Activated CD4-positive, CD25-positive, alpha-beta regulatory T cell treated with anti-CD3 and anti-CD28 coated beads, Interleukin-2, amount 50 U/mL, for 24 hours (primary cell): Measurements from ENCODE around the gene IRF3.

Experiments used
- ATAC-seq, 2 donors: fragments of 150-1000 bp; cut with Tn5 transposase; one replicate each; pipeline ENCODE4 v1.10.0; 2021; ENCODE audit warnings: mild to moderate bottlenecking in 1 of 2, moderate library complexity in 1 of 2

The IRF3 gene

DNA sequence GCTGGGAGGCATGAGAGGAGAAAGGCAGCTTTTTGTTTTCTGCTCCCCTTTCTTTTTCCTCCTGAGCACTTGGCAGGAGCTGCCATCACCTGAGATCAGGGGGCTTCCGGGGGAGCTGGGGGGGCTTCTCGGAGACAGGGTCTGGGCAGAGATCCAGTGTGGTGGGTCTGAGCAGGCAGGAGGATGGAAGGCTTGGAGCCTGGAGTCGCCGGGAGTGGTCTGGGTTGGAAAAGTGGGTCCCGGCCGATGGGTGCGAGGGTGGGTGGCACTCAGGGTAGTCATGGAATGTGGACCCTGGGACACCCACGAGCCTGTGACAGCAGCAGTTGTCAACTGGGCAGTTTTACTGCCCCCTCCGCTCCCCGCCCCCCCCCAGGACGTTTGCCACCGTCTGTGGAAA, 21.5 kb upstream of the IRF3 start:
- no peak for ATAC-seq

DNA sequence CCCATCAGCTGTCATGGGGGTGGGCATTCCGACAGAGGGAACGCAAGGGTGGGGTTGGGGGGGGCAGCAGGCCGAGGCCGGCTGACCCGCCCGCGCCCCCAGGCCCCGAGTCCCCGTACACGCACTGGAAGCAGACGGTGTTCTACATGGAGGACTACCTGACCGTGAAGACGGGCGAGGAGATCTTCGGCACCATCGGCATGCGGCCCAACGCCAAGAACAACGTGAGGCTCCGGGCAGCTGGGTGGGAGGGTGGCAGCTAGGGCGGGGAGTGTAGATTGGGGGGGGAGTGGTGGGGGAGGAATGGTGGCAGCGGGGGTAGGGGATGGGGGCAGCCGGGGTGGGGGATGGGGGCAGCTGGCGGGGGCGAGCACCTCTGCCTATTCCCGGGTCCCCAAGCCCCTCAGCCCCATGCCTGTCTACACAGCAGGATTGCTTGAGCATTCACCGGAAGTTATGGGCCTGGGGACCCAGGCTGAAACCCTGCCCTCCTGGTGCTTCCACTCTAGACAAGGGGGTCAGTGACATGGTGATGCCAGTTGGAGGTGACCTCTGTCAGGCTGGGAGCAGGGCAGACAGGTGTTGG, 20.9 kb upstream of the IRF3 start:
- no peak for ATAC-seq

DNA sequence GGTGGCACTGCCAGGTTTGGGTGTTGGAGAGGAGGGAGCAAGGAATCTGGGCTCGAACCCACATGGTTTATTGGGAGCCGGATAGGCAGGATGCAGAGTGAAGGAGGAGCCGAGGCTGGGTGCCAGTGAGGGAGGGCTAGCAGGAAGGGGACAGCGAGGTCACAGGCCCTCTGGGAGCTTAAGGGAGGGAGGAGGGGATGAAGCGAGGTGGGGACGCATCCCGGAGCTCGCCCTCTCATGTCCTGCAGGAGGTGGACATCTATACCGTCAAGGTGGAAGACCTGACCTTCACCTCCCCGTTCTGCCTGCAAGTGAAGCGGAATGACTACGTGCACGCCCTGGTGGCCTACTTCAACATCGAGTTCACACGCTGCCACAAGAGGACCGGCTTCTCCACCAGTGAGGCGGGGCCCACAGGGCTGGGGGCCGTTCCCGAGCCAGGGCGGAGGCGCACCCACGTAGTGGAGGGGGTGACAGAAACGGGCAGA, 20.2 kb upstream of the IRF3 start:
- no peak for ATAC-seq

DNA sequence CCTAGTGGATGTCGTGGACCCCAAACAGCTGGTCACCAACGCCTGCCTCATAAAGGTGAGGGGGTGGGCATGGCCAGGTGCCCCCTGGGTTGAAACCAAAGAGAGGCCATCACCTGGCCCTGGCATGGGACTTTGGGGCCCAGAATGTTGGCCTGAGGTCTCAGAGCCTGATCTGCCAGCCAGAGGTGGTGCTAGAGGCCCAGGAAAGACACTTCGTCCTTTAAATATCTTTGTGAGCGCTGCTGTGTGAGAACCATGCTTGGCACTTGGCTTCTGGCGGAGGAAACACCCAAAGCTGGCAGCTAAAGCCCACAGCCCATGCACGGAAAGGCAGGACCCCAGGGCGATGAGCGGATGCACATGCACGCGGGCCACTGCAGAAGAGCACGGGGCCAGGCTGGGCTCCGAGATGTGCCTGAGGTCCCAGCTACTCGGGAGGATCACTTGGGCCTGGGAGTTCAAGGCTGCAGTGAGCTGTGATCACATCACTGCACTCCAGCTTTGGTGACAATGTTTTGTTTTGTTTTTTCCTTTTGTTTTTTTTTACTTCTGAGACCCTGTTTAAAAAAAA, 19.4 kb upstream of the IRF3 start:
- no peak for ATAC-seq

DNA sequence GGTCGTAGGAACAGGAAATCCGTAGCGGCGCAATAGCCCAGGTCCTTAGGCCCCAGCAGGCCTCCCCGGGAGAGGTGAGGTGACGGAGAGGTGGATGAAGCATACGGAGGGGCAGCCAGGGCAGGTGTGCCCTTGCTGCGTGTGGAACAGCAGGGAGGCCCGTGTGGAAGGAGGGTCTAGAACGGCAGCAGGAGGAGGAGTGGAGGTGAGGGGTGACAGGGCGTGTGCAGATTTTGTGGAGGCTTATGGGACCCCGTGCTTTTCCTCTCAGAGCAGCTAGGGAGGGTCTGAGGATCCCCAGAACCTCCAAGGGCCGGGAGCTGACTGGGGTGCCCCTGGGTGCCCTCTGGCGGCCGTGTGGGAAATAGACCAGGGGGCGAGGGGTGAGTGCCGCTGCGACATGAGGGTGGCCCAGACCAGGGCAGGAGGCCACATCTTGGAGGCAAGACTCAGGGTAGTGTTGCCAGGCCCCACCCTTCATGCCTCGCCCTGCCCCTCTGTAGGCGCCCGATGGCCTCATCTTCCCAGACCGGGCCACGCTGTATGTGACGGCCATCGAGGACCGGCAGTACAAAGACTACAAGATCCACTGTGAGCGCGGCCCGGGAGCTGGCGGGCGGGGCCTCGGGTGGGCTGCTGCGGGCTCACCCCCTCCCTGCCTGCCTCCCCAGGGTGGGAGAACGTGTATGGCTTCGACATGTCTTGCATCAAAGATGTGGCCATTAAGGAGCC, 18.8 kb upstream of the IRF3 start:
- no peak for ATAC-seq

DNA sequence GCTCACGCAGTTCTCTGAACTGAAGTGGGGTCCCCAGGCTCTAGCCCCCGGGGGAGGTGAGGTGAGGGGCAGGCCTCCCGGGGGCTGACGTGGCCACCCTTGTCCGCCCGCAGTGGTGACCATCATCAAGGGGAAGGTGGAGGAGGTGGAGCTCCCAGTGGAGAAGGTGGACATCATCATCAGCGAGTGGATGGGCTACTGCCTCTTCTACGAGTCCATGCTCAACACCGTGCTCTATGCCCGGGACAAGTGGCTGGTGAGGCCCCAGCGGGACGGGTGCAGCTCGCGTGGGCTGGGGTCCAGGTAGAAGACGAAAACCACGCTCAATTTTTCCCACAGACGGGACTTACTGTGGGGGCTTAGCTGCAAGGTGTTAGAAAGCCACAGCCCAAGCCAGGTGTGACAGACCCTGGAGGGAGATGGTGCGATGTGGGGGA, 18.2 kb upstream of the IRF3 start:
- ATAC-seq, result no peak

DNA sequence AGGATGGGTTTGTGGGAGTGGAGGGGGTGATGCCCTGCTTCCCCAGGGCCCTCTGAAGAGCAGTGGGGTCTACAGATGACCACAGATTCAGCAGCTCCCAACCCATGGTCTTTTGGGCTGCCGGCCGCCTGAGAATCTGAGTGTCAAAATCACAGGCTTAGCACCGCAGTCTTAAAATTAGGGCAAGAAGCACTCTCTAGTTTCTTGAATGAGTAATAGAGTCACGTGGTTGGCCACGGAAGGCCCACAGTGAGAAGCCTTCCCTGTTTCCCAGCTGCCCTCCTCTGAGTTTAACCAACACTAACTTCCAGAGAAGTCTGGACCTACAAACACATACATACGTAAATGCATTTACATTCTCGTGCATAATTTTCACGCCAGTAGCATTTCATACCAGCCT, 16.6 kb upstream of the IRF3 start:
- no peak for ATAC-seq

DNA sequence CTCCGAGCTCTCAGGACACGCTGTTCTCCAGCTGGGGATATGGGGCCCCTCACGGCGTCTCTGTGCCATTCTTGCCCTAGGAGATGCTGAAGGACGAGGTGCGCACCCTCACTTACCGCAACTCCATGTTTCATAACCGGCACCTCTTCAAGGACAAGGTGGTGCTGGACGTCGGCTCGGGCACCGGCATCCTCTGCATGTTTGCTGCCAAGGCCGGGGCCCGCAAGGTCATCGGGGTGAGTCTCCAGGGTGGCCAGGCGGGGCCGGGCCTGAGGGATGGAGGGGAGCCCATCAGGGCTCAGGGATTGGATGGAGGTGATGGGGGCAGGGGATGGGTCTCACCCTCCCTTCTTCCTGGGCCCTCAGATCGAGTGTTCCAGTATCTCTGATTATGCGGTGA, 16.2 kb upstream of the IRF3 start:
- no peak for ATAC-seq

DNA sequence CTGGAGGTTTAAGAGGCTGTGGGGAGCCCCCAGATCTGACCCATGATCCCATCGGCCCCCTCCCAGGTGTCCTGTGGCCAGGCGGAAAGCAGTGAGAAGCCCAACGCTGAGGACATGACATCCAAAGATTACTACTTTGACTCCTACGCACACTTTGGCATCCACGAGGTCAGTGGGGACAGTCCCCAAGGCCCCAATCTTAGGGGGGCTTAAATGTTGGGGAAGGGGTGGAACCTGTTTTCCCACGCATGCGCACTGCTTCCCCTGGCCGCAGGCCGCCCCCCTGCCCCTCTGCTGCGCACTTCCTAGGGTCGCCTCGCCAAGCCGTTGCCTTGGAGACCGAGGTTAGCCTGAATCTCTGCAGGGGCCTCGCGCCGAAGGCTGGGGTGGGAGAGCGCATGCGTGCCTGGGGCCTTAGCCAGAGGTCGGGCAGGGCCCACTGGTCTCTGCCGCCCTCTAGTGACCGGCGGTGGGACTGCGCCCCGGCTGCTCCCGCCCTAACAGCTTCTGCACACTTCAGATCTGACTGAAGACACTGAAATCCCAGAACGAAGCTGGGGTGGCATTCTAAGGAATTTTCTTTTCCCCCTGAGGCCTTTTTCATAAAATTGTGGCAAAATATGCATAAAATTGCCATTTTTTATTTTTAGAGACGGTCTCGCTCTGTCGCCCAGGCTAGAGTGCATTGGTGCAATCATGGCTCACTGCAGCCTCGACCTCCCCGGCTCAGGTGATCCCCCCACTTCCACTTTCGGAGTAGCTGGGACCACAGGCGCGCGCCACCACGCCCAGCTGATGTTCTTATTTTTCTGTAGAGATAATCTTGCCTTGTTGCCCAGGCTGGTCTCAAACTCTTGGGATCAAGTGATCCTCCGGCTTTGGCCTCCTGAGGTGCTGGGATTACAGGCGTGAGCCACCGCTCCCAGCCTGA, 15.0 kb upstream of the IRF3 start:
- ATAC-seq, result peak; percentile 3 to 5

DNA sequence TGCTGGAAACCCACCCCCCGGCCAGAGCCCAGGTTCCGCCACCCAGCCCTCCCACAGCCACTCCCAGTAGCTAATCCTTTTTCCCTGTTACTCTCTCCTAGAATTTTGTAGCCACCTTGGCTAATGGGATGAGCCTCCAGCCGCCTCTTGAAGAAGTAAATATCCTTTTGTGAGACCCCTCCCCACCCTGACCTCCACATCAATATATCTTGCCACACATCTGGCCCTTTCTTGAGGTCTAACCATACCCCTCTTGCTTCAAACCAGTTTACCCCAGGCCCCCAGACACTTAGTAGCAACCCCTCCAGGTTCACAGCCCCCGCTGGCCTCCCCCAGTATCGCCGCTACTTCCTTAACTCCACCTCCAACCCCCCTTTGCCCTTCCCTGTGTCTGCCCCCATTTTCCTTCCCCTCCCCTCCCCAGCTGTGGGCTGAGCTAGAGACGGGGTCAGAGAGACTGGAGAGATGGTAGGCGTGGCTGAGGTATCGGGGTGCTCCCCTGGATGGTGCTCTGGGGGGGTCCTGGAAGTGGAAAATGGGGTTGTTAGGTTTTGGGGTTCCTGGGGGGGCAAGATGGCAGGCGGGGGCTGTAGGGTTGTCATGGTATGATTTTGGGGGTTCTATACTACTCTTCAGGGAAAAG, 14.2 kb upstream of the IRF3 start:
- no peak for ATAC-seq

DNA sequence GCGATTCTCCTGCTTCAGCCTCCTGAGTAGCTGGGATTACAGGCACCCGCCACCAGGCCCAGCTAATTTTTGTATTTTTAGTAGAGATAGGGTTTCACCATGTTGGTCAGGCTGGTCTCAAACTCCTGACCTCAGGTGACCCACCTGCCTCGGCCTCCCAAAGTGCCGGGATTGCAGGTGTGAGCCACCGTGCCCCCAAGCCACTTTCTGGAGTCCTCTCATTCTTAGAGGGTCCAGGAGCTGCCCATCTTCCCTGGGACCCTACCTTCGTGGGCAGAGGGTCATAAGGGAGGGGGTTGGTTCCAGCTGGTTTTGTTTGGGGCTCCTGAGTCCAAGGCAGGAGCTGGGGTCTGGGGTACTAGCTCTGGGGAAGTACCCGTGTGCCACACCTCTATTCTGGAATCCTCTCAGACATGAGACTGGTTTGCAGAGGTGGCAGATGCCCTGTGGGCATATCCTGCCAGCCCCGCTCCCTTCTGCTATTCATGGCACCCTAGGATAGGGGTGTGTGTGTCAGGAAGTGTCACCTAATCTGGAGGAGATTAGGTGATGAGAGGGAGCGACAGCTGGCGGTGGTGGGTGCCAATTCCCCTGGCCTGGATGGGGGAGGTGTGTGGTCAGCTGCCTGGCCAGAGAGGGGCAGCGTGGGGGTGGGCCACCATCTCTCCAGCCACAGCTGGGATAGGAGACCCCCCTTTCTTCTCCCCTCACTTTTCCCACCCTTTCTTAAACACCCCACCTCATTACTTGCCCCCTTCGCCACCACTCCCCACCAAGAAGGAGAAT, 13.5 kb upstream of the IRF3 start:
- ATAC-seq, result no peak

DNA sequence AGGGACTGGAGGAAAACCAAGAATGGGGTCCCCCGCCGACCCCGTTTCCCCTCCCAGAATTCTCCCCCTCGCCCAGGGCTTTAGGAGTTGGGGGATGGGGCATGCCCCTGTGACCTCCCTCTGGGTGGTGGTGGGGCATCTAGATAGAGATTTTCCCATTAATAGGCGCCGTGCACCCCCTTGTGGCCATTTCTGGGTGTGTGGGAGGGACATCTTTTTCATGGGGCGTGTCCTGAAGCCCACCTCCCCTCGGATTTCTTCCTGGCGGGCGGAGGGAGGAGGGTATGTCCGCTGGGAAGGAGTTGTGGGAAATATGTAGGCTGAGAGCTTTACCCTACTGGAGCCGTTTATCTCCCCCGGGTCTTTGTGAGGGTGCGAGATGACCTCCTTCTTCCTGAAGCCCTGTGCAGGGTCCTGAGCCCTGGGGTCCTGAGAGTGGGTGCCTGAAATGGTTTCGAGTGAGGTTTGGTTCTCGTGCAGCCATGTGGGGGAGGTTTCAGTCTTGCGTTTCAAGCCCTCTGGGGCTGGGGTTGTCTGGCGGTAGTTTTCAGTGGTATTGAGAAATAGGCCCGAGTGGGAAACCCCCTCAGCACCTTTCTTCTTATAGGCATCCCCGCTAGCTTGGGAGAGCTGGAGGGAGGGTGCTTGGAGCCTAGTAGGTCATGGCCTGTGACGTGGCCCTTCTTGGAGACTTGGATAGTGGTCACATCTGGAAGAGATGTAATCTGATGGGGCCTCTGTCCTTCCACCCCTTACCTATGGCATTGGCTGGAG, 12.4 kb upstream of the IRF3 start:
- ATAC-seq, result peak; percentile 15 to 27

DNA sequence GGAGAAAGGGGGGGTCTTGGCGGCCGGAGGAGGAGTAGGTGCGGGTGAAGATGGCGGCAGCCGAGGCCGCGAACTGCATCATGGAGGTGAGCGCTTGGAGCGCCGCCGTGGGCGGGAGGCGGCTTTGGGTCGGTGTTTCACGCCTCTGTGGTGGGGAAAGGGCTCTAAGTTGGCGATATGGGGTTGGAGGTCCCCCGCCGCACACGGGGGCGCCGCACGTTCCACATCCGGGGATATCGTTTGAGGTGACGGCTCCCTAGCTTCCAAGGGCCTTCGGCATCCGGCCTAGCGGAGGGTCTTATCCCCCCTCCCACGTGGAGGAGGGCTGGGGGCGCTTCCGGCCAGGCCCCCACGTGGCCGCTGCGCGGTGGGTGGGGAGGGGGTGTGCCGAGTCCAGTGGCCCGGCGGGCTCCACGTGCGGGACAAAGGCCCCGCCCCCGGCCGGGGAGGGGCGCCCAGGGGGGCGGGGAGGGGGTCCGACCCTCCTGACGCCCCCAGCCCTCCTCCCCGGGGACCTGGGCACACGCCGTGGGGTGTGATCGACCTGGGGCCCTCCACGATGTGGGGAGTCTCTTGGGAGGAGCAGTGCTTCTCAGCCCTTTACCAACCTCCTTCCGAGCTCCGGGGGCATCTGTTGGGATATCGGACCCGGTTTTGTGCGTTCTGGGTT, 11.7 kb upstream of the IRF3 start, which contains the start of gene PRMT1:
Gene PRMT1 (plus strand): TSS at position 41 of the 670 bp plus-strand sequence. CDS start 10 bp downstream, at position 51.
- ATAC-seq, result peak in 1 of 2 donors; percentile 2

DNA sequence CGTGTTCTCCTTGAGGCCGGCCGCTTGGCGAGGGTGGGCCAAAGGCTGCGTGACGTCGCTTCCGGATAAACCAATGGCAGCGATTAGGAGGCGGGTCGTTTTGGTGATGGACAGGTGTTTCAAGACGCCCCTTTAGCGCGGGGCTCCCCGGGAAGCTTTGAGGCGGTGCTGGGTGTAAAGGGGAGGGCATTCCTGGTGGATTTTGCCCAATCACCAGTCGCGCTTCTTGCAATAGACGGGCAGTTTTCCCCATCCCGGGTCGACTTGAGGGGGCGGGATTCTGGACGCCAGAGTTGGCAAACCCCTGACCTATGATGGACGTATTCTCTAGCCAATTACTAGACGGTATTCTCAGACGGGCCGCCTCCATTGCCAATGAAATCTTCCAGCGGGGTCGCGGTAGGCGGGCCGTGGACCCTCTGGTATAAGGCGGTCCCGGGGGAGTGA, 11.2 kb upstream of the IRF3 start:
- ATAC-seq, result peak; percentile 77 to 78

DNA sequence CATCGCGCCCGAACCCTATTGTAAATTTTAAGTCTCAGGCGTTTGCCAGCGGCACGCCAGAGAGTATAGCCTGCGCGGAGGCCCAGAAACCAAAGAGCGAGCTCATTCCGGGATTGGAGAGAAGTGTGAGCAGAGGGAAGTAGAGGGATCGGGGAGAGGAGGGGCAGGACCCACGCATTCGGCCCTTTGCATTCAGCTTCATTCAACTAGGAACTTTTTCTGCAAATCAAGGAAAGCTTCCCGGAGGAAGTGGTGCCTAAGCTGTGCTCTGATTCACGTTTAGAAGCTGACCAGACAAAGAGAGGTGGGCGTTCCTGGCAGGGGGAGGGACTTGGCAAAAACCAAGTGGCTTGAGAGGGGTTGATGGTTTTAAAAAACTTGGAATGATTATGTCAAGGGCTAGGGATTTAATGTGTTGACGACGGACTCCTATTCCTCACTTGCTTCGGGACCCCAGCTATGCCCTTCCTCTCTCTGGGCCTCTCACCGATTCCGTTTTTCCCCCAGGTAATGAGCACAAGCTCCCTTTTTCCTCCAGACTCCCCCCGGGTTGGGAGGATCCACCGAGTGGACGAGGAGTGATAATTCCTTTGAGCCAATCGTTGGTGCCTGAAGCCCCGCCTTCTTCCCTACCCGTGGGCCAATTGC, 10.6 kb upstream of the IRF3 start:
- no peak for ATAC-seq

DNA sequence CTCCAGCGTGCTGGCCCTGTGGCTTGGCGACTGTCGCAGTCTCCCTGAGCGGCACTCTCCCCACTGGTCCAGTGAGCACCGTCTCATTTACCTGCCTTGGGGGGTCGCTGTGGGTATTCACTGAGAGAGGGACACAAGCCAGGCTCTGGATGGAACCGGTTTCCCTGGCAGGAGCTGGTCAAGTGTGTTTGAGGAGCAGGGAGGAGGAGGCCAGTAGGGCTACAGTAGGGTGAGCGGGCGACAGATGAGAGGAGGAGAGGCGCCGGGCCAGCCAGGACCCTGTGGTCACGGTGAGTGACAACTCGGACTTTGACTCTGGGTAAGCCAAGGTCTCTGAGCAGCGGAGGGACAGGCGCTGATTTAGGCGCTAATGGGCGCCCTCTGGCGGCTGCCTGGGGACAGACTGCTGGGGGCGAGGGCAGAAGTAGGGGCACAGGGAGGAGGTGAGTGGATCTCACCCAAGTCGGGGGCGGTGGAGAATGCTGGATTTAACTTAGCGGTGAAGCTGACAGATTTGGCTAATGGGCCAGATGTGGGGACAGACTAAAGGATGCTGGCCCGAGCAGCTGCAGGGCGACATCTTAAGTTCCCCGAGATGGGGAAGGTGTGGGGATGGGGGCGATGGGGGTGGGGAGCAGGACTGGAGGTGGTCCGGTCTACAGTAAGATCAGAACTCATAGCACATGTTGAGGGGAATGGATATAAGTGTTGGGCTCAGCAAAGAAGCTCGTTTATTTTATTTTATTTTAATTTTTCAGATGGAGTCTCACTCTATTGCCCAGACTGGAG, 6.7 kb upstream of the IRF3 start:
- ATAC-seq, result no peak

DNA sequence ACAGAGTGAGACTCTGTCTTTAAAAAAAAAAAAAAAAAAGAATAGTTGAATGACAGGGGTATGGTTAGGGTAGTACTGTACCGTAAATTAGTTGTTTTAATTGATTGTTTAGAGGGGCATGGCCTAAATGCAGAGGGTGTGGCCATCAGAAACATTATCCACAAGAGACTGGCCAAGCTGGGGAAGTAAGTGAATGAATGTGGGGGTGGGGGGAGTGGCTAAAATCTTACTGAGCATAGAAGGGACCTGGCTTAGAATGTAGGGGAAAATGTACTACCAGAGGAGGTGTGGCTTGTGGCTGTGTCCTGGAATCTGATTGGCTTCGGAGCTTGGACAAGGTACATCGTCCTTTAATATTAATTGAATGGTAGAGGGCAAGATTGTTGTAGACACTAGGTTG, 3.9 kb upstream of the IRF3 start:
- ATAC-seq, result no peak

DNA sequence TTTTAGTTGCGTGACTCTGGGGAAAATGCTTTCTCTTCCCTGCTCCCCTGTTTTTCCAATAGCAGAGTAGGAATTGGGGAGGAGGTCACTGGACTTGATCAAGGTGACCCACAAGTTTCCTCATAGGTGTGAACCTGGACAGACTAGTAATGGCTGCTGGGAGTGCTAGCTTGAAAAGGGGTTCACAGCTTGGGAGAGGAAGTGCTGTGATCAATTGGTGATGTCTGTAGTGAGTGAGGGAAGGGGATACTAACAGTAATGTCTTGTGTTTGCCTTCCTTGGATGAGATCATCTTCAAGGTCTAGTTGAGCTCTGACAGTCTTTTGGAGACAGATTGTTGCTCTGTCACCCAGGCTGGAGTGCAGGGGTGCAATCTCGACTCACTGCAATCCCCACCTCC, 1.8 kb upstream of the IRF3 start:
- no peak for ATAC-seq

DNA sequence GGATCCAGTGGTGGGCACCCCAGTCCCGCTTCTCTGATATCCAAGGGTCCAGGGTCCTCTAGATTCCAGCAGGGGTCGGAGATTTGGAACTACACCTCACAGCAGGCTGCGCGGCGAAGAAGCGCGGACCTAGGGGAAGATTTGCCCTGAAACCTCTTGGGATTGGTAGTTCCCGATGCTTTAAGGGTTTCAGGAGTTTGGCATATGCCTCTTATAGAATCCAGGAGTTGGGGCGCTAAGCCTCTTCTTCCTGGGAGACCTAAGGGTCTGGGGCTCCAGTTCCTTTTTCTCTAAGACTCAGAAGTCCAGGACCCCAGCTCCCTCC, 425 bp upstream of the IRF3 start:
- no peak for ATAC-seq
